Neural progenitor cell (in vitro differentiated cells): ENCODE results near the gene FLAD1.

ENCODE experiments used
- EZH2 ChIP-seq: fragments of 200-600 bp; sonication (generic); IDR thresholded peaks from 2 replicates; pipeline ENCODE4 v1.6.1; 2017; ENCODE audit warnings: antibody characterized with exemption, mild to moderate bottlenecking, moderate library complexity
- EZH2phosphoT487 ChIP-seq: fragments of 200-600 bp; sonication (generic); IDR thresholded peaks from 2 replicates; pipeline ENCODE4 v1.6.1; 2017; ENCODE audit warnings: antibody characterized with exemption
- TF ChIP-seq, protein P1 (sequence below): fragments of 200-600 bp; sonication (generic); IDR thresholded peaks from 2 replicates; pipeline ENCODE4 v1.5.1; 2017; ENCODE audit warnings: antibody characterized with exemption, mild to moderate bottlenecking

DNA sequence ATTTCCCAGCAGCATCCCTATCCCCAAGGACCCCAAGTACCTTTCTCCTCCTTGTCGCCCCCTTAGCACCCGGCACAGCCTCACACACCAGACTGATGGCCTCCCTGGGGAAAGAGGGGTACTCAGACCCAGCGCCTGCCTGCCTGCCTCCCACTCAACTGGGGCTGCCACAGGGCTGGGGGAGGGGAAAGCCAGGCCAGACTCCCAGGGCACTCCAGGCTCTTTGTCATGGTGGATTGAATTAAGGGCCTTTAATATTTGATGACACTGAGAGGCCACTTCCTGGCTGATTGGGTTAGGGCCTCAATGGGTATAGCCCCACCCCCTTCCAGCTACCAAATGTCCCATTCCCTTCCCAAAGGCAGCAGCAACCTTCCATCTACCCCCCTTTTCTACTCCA, 14.4 kb upstream of the FLAD1 start:
- TF ChIP-seq, protein P1, sequence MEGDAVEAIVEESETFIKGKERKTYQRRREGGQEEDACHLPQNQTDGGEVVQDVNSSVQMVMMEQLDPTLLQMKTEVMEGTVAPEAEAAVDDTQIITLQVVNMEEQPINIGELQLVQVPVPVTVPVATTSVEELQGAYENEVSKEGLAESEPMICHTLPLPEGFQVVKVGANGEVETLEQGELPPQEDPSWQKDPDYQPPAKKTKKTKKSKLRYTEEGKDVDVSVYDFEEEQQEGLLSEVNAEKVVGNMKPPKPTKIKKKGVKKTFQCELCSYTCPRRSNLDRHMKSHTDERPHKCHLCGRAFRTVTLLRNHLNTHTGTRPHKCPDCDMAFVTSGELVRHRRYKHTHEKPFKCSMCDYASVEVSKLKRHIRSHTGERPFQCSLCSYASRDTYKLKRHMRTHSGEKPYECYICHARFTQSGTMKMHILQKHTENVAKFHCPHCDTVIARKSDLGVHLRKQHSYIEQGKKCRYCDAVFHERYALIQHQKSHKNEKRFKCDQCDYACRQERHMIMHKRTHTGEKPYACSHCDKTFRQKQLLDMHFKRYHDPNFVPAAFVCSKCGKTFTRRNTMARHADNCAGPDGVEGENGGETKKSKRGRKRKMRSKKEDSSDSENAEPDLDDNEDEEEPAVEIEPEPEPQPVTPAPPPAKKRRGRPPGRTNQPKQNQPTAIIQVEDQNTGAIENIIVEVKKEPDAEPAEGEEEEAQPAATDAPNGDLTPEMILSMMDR = no peak
- no peak for TF ChIP-seq EZH2phosphoT487
- TF ChIP-seq EZH2 = no peak
